TTC549 (cell line): Measurements from ENCODE around the gene NOX4.
"Not testable (repeated sequence)": the region's sequence is repeated elsewhere in the genome, so short reads cannot be mapped to it uniquely, and the experiment has no call there.

Source experiments
- FAIRE-seq: peaks from 2 replicates; lab custom pipeline; 2012; peaks lifted over from hg19 to GRCh38; lab: Jason Lieb, UNC

The NOX4 gene

DNA sequence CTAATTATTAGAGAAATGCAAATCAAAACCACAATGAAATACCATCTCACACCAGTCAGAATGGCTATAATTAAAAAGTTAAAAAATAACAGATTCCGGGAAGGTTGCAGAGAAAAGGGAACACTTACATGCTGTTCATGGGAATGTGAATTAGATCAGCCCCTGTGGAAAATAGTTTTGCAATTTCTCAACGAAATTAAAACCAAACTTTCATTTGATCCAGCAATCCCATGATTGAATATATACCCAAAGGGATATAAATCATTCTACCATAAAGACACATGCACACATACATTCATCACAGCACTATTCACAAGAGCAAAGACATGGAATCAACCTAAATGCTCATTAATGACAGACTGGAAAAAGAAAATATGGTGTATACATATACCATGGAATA, 32.5 kb downstream of the NOX4 start:
- no peak for FAIRE-seq

DNA sequence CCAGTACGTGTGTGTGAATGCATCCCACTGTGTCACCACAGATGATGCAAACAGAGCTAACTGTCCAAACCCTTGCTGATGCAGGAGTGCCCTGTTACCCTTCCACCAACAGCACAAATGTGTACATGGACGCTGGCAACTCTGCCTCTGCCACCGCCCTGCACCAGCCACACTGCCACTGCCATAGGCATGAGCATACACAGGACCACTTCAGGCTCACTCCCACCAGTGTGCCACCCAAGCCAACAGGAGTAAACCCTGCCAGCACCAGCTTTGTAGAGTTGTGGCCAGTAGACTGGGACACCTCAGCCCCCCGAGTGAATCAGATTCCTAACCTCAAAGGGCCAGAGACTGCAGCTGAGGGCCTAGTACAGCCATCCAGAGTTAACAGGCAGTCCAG, 34.0 kb downstream of the NOX4 start:
- FAIRE-seq = no peak

DNA sequence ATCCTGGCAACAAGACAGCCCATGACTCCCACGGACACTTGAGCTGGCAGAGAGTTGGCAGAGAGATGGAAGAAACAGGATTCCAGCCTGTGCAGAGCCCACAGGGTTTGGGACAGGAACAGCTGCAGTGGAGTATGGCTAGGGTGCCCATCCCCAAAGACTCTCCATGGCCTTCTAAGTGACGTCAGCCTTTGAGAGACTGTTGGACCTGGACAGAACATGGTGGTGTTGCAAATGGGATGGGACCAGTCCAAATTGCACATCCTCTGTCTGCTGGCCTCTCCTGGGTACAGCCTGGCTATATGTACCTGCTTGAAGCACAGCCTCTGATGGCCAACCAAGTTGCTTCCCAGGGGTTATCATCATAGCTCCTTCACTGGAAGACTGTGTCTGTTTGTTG, 34.5 kb downstream of the NOX4 start:
- no peak for FAIRE-seq

DNA sequence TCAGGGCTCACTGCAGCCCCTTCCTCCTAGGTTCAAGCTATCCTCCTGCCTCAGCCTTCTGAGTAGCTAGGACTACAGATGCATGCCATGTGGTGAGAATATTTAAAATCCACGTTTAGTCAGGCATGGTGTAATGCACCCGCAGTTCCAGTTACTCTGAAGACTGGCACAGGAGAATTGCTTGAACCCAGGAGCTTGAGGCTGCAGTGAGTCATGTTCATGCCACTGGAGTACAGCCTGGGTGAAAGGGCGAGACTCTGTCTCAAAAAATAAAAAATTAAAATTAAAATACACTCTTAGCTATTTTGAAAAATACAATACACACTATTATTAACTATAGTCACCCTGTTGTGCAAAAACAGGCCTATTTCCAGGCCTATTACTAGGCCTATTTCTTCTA, 38.4 kb downstream of the NOX4 start:
- FAIRE-seq = no peak

DNA sequence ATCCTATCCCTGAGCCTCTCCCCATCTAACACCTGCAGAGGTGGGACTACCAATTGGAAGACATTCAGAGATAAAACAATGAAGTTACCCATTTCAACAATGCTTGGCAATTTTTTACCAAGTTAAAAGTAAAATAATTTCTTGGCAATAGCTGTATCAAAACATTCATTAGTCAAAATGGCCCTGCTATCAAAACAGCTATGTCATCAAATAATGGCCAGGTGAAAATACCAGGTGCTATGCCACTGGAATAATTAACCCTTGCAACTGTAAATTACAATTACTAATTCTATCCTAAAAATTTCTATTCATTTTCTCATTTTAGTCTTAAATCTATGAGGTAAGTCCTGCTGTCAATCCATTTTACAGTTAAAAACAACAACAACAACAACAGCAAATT, 43.3 kb downstream of the NOX4 start:
- no peak for FAIRE-seq

DNA sequence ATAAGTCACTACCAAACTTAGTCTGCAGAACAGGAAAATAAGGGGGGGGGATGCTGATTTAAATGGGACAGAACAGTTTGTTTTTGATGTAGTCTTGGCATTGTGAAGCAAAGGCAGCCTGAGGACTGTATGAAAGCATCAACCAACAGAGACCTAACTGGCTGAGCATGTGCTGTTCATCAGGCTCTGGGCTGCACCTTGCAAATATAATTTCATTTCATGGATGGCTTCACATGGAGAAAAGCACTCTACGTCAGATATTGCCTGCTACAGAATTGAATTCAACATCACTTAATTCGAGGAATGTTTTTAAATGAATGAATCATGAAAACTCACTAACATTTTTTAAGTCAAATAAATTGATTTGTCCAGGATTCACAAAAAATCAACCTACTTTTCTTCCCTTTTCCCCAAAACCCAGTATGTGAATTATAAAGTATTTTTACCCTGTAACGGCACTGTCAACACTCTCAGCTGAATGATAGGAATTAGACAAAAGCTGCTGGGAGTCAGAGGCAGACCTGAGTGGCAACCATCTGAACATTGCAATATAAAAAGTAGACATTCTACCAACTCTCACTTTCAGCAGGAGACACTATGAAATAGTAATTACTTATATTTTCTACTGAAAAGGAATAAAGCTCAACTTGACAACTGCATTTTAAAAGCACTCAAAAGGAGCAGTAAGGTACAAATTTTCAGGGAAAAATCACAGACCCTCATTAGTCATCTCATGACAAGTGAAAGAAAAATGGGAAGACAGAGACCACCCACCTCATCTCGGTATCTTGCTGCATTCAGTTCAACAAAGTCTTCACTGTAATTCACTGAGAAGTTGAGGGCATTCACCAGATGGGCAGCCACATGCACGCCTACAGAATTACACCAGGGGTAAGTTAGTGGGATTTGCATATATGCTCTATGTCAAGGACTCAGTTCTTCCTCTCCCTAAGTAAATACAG, 47.5 kb downstream of the NOX4 start:
- no peak for FAIRE-seq

DNA sequence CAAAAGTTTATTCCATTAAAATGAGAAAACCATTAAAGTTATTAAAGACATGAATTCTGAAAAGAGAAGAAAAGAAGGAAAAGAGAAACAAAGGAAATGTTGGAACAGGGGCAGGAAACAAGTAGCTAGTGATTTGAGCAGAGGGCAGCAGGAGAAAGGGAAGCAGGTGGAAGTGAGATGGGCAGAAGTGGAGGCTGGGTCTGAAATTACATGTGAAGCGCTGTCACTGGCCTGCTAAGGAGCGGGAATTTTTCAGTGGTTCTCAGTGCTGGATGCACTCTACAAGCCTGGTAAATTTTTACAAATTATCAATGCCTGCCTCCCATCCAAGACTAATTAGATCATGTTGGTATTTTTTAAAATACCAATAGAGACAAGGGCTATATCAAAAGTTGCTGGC, 48.4 kb downstream of the NOX4 start:
- FAIRE-seq = no peak

DNA sequence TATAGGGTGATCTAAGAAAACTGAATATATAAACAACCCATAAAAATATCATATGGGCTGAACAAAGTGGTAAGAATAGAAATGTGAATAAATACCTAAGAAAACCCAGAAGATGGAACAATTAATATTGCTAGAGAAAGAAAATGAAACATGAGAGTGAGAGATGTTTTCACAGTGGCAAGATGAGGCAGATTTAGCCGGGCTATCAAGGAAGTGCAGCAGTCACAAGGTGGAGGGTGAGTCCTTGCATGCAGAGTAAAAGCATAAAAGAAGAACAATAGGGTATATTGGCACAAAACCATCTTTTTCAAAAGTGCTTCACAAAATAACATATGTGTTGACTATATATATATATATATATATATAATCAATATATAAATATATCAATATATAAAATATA, 49.6 kb downstream of the NOX4 start:
- no peak for FAIRE-seq

DNA sequence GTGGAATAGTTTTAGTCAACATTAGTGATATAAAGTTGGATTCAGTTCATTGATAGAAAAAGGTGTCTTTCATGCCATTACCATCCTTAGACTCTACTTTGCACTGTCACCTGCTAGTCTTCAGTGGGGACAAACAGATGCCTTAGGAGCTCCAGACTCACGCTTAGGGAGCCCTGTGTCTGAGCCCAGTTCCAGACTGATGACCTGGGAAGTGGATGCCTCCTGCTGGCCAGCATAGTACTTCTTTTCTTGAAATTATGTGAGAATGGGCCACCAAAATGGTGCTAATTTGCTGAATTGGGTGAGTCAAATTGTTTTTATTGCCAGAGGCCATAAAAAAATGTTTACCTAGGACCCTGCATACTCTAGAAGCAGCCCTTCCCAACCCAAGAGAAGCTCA, 53.9 kb downstream of the NOX4 start:
- no peak for FAIRE-seq

DNA sequence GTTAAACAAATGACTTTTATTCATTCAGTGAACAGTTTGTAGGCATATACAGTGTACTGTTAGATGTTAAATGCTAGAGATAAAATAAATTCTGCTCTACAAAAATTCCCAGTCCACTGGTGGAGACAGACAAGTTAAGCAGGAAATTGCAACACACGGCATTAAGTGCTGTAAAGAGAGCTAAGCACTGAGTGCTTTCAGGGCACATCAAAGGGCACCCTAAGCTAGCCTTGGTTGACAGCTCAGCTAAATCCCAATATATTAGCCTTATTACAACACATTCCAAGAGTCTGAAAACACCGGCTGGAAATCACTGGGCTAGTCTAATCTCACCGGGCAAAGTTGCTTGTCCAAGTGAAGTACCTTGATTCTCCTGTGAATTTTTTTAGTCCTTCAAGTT, 55.1 kb downstream of the NOX4 start:
- FAIRE-seq = no peak

DNA sequence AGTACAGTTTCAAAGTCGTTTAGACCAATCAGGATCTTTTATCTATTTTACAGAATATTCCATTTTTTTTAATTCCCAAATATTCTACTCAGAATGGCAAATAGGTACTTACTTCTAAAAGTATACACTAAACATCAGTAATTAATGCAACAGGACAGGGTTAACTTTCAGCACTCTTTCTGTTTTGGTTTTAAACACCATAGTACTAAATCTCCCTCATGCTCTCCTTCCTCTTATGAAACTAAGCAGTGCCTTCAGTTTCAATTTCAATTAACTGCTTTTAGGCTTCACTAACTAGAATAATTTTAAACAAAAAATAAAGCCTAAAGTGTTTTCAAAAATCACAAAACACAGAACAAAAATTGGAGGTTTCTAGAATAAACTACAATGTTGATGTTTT, 57.9 kb downstream of the NOX4 start:
- FAIRE-seq = no peak

DNA sequence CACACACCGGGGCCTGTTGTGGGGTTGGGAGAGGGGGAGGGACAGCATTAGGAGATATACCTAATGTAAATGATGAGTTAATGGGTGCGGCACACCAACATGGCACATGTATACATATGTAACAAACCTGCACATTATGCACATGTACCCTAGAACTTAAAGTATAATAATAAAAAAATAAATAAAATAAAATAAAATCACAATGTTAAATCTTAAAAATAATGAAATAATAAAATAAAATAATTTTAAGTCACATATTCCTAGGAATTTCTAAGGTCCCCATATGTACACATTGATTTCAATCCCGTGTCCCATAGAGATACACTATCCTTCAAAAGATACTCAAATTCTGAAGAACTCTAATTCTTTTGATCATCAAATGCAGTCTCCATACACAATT, 59.0 kb downstream of the NOX4 start:
- not testable (repeated sequence) for FAIRE-seq

DNA sequence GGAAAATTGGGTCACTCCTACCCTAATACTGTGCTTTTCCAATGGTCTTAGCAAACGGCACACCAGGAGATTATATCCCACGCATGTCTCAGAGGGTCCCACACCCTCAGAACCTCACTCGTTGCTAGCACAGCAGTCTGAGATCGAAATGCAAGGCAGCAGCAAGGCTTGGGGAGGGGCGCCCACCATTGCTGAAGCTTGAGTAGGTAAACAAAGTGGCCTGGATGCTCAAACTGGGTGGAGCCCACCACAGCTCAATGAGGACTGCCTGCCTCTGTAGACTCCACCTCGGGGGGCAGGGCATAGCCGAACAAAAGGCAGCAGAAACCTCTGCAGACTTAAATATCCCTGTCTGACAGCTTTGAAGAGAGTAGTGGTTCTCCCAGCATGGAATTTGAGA, 64.7 kb downstream of the NOX4 start:
- FAIRE-seq = not testable (repeated sequence)

DNA sequence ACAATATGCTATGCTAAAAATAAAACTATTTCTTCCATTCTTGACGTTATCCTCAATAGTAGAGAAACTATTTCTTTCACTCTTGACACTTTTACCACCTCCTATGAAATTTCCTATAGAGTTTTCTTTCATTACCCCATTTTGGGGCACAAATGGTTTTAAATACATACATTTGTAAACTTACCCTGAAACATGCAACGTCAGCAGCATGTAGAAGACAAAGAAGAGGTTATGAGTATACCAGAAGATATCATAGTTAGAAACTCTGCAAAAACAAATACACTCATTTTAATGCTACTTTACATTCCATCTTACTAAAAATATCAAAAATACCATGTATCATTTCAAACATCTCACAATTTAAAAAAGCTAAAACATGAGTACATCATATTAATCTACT, 69.5 kb downstream of the NOX4 start:
- no peak for FAIRE-seq

DNA sequence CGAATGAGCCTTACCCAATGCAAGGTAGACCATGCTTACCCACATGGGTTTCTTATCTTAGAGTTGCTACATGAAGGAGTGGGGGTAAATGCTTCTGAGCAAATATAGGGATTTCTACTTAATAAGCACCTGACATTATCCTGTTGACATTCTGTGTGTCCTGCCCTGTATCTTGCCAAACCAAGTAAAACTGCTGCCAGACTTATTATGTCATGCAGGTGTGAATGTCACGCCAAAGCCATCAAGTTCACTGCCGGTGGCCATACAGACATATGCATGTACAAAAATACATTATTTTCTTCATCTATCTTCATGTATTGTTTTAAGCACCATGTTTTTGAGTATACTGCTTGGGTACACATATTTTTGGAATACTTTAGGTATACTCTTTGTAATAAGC, 70.2 kb downstream of the NOX4 start:
- FAIRE-seq = no peak

DNA sequence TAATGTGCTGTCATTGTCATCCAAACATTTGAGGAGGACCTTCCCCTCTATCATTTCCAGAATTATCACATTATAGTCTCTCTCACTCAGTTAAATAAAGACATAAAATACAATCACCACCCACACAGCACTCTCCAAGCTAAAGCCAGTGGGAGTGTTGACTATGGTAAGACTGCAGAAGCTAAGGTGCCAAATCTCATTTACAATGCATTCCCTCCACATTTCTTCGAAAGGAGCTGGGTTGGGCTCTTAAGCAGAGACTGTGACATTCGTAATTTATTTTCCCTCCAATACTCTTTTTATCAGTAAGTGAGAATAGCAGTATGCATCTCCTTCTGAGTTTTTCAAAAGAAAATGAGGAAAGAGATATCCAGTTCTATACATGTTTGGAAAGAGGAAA, 74.2 kb downstream of the NOX4 start:
- FAIRE-seq = no peak

DNA sequence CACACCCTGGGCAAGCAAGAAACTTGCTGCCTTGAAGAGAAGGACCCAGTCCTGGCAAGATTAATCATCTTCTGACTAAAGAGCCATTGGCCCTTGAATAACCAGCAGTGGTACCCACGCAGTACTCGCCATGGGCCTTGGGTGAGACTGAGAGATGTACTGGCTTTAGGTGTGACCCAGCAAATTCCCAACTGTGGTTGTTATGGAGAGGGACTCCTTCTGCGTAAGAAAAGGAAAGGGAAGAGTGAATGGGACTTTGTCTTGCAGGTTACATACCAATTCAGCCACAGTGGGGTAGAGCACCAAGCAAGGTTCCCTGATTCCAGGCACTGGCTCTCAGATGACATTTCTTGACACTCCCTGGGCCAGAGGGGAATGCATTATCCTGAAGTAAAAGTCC, 80.1 kb downstream of the NOX4 start:
- FAIRE-seq = not testable (repeated sequence)

DNA sequence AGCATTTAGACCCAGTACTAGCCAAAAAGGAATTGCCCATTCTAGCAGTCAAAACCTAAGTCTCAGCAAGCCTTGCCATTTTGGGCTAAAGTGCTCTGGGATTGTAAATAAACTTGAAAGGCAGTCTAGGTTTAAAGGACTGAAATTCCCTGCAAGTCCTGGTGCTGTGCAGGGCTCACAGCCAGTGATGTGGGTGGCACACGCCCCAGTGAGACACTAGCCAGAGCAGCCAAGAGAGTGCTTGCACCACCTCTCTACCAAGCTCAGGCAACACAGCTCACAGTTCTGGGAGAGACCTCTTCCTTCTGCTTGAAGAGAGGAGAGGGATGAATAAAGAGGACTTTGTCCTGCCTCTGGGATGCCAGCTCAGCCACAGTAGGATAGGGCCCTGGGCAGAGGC, 80.5 kb downstream of the NOX4 start:
- FAIRE-seq = not testable (repeated sequence)

DNA sequence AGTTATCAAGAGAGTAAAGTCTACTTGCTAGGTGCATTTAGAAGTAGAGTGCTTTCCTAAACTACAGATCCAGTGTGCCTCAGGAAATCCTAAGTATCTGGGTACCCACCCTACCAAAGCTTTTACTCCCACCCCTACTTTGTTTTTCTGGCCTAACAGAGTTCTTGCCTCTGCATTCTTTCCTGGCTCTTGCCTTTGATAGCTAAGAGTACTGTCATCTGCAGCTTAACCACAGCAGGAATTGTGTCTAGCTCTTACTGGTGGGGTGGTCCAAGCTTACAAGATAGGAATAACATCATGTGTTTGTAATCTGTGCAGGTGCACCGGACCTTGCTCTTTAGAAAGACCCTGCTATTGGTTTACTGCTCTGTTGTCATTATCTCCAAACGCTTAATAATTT, 82.7 kb downstream of the NOX4 start:
- not testable (repeated sequence) for FAIRE-seq

DNA sequence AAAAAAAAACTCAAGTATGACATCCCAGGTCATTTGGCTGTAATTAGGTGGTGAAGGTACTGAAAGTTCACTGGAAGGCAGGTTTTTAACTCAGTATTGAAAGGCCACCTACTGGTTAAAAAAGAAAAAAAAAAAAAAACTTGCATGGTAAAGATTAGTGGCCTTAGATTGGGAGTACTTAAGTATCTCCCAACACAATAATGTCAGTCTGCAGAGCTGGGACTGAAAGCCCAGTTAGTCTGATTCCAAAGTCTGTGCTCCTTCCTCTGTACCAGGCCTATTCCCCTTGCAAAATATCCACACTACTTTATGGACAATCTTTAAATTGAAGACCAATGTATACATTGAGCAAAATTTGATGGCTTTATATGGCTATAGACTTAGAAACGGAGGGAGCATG, 85.5 kb downstream of the NOX4 start:
- FAIRE-seq = no peak

DNA sequence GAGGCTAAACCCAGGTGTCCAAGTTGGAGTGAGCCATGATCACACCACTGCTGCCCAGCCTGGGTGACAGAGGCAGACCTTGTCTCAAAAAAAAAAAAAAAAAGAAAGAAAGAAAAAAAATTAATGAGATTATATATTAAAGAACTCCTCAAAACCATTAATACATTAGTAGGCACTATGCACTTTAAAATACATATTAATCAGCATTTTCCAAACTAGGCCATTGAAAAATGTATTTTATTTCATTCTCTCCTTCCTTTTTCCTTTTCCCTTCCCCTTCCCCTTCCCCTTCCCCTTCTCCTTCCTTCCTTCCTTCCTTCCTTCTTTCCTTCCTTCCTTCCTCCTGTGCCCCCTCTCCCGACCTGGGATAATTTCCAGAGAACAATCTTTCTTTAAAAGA, 99.5 kb downstream of the NOX4 start:
- not testable (repeated sequence) for FAIRE-seq

DNA sequence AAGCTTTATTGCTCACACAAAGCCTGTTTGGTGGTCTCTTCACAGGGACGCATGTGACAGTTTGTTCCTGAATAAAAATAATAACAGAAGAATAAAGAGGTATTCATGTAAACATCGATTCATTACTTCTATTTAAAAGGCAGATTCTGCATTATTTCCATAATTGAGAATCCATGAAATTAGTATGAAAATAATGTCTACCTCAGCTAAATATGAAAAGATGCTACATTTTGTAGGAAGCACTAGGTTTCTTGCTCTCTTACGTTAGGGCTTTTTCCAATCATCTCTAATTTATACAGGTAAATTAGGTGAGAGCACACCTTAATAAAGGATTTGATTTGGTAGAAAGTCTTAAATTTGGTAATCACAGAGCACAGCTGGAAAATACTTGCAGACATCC, 103.7 kb downstream of the NOX4 start:
- not testable (repeated sequence) for FAIRE-seq

DNA sequence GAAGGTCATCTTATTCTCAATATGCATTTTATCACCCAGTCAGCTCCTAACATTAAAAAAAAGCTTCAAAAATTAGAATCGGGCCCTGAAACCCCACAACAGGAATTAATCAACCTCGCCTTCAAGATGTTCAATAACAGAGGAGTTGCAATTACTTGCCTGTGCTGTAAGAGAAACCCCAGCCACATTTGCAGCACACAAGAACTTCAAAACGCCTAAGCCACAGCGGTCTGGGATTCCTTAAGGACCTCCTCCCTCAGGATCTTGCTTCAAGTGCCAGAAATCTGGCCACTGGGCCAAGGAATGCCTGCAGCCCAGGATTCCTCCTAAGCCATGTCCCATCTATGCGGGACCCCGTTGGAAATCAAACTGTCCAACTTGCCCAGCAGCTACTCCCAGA, 108.2 kb downstream of the NOX4 start:
- not testable (repeated sequence) for FAIRE-seq

DNA sequence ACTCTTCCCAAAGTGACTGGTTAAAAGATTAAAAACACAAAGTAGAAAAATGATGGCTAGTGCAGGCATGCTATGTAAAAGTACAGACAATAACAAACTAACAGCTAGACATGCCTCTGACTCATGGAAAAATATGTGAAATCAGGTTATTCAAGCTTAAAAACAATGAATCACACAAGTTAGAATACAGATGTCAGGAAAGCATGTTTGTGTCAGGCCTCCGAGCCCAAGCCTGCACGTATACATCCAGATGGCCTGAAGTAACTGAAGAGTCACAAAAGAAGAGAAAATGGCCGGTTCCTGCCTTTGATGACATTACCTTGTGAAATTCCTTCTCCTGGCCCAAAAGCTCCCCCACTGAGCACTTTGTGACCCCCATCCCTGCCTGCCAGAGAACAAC, 110.1 kb downstream of the NOX4 start:
- FAIRE-seq = no peak
